Fibroblast of skin of right biceps (primary cell): Measurements from ENCODE around the gene SH3RF1.

Source experiments
- DNase-seq: peaks from one replicate; pipeline ENCODE4 v3.0.0-alpha.2; 2013

SH3RF1 gene

DNA sequence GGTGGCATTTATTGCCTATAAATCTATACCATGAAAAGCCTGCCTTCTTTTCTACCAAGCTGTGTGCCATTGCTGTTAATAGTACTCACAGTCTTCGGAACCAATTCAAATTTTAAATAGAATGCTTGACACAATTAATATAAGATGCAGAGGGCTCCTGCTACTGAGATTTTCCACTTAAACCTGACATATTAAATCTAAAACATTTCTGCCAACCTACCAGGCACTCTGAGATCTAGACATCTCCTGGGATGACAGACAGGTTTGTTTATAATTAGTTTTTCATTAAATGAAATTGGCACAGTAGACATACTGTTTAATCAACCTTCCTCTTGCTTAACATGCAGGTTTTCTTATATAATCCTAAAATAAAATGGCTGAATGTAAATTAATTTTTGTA is 143.4 kb downstream of the SH3RF1 start:
- DNase-seq = no peak

DNA sequence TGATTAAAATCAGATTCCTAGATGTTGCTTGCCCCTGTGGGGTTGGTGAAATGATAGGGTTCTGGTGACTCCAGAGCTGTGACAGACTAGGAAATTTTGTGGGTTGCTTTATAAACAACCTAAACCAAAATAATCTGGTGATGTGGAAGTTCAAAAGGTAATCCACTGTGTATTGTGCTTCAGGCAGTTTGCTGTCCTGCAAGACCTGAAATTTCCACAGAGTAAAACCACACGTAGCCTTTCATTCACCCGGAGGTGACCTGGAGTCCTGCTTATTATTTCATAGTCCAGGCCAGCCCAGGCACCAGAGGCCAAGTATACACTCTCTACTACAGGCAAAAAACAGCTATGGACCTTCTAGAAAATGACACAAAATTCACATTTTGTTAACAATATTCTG is 146.1 kb downstream of the SH3RF1 start:
- no peak for DNase-seq

DNA sequence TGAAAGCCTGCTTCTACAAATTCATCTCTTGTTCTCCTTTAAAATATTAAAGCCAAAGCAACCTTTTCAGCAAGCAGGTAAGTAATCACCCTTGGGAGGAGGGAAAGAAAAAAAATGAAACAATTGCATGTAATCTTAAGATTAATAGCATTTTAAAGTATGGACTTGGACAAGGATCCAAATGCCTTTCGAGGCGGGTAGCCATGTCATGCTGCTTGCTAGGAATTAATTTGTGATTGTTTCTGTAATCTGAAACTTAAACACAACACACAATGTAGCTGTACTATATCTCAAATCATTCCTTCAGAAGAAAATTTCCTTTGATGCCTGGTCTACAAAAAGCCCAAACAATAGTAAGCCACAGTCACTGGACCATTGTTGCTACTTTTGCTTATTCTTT is 148.3 kb downstream of the SH3RF1 start:
- no peak for DNase-seq

DNA sequence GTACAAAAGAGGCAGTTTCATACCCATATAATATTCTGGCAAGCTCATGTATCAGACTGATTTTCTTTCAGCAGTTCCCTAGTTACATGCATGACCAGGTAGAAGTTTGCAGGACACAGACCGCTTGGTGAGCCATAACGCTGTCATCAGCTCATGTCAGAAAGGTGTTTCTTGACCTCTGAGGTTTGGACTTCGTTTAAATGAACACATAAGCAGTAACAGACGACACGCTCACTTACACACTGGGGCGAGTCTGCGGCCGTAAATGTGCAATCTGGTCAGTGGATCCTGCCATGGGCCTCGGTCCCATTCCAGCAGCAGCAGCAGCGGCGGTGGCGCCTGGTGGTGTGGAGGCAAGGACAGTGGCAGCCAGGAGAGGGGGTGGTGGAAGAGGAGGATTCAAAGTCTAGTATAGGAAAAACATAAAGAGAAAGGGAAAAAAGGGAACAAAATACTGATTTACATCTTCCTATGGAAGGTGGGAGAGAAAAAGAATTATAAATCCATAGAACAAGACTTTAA is 148.8 kb downstream of the SH3RF1 start:
- DNase-seq = no peak

DNA sequence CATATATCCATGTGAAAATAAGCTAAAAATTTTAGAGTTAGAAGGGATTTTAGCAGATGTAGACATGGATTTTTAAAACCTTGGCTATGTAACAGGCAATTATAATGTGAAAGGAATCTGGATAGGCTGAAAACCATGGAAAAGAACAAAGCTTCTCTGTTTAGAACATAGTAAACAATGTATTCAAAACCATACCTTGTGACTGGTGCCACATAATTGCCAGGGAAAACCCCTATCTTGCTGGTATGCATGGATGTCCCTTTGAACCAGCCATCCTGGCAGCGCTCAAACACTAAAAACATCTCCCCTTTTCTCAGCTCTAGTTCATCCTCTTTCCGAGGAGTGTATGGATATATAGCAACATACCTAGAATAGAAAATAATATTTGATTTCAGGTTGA is 150.1 kb downstream of the SH3RF1 start:
- DNase-seq = no peak

DNA sequence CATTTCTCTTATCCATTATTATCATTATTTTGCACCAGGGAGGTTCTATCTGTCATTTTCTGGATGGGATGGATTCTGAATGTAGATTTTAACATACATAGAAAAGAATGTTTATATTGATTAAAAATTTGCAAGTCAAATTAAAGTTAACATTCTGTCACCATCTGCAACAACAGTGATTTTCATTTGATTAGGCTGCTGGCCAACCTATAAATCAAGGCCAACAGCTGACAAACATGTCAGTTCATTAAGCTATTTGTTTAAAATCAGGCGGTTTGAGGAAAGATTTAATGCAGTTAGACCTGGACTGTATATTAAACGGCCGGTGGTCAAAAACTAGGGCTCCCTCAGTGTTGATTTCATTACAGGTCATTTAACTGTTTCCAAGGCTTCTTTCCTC is 151.2 kb downstream of the SH3RF1 start:
- DNase-seq = no peak

DNA sequence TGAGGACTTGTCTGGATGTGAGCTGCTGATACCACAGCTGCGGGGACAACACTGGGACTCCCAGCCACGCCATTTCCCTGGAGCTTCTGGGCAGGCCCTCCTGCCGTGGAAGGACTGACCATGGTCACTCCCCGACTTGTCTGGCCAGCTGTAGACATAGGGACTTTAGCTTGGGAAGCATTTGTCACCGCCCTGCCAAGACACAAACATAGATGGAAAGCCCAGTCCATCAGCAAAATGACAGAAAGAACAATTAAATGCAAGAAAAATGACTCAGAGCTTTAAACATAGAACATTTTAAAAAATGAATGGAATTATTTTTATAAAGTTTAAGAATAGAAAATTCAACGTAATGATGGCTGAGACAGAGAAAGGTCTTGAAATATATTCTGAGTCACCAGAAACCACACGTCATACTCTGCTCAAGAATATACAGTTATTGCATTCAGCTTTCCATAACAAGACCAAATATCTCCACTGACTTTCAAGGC is 153.1 kb downstream of the SH3RF1 start:
- DNase-seq = peak; percentile 94

DNA sequence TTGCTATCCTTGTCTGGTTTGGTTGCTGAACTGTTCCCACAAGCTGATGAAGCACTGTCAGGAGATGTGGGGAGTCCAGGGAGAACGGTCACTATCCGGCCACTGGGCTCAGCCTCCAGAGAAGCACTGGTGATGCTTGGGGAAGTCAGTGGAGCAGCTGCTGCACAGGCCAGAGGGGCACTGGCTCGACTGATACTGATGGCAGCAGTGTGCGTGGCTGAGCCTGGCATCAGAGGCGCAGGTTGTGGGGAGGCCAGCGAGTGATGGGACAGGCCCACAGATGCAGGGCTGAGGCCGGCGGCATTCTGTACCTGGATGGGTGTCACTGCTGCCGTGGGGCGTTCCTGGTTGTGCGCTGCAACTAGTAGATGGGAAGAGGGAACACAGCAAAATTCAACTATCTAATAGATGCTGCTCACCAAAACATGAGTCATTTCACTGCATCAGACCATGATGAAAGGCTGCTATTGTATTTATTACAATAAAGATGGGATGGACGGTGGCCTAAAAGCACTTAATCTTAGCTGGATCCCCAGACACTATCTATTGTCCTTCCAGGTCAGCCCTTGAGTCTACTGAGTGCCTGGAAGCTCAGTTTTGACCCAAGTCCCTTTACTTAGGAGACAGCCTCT is 154.4 kb downstream of the SH3RF1 start:
- DNase-seq = peak; percentile 51

DNA sequence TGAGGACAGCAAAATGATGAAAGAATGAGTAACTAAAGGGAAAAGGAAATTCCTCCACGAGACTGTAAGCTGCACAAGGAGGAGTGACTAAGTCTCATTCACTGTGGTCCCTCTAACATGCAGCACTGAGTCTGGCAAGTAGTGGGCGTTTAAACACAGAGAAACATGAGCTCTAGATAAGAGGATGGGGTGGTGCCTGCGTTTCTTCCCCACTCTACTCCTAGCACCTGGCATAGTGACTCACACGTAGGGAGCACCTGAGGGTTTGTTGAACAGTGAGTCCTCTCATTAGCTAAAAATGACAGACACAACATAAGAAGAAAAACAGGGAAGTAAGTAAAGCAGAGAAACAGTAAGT is 154.9 kb downstream of the SH3RF1 start:
- DNase-seq = peak; percentile 98

DNA sequence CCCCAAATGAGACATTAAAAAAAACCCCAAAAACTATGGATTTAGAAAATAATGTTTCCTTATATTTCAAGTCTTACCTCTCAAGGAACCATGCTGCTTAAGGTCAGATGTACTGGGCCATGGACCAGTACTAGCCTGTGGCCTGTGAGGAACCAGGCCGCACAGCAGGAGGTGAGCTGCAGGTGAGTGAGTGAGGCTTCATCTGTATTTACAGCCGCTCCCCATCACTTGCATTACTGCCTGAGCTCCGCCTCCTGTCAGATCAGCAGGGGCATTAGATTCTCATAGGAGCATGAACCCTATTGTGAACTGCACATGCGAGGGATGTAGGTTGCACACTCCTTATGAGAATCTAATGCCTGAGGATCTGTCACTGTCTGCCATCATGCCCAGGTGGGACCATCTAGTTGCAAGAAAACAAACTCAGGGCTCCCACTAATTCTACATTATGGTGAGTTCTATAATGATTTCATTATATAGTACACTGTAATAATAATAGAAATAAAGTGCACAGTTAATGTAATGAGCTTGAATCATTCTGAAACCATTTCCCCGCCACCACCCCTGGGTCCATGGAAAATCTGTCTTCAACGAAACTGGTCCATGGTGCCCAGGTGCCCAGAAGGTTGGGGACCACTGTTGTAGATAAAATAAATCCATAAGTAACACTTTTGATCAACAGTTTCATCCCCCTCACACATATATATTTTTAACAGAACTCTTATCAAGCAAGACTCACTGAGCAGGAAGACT is 155.4 kb downstream of the SH3RF1 start:
- DNase-seq = no peak

DNA sequence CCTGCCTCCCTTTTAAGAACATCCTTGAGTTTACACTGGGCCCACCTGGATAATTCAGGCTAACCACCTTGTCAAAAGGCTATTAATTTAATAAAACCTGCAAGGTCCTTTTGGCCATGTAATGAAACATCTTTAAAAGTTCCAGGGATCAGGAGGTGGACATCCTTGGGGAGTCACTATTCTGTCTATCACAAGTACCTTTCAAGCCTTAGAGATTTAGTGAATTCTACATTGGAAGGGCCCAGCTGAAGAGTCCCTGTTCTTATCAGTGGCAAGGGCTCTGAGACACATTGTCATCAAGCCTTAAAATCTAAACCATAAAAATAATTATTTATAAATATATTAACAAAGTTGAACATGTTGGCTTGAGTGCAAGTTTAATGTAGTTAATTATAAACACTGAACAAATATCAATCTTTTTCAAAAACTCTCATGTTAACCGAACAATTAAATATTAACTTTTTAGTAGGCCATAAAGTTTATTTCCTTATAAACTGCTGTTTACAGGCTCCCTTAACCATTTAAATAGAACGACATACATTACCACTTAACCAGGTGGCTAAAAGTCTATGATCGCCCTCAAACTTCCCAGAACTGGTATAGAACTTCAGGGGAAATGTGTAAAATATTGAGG is 156.3 kb downstream of the SH3RF1 start:
- no peak for DNase-seq

DNA sequence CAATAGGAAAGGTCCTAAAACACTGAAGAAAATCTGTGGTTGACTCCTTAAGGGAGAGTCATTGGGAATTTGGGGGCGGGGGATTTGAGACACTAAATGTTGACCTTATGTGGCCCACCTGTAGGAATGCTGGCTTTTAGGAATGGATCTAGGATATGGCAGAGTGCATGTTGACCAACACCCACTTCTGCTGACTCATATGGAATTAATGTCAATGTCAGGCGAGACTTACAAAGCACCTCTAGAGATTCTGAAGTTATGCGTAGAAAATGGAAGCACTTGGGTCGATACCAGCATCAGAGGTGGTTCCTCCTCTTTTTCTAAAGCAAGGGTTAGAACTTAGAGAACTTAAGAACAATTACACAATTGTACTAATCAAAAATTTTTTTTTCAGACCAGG is 160.1 kb downstream of the SH3RF1 start:
- no peak for DNase-seq

DNA sequence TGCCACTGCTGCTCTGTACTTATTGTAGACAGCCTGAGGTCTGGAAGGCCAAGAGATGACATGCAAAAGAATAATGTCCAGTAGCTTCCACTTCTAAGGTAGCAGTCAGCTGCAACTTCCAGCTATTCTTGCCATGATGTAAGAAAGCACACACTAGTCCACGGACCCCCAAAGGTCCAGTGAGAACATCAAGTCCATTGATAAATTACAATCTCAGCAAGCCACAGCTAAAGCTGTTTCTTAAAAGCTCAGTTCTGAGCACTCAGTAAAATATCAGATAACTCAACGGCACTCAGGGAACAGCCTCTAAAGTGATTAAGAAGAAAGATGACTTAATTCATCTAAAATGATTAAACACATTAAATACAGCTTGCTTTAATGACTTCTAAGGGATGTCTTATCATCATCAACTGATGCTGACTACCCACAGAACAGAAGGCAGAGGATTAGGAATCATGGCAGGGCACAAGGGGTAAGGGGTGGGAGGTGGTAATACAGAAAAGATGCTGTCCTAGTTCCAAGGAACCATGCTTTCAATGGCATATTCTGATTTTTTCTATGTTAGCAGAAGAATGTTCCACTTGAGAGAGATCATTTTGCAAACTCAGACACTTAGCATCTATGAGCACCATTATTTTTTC is 161.6 kb downstream of the SH3RF1 start:
- no peak for DNase-seq

DNA sequence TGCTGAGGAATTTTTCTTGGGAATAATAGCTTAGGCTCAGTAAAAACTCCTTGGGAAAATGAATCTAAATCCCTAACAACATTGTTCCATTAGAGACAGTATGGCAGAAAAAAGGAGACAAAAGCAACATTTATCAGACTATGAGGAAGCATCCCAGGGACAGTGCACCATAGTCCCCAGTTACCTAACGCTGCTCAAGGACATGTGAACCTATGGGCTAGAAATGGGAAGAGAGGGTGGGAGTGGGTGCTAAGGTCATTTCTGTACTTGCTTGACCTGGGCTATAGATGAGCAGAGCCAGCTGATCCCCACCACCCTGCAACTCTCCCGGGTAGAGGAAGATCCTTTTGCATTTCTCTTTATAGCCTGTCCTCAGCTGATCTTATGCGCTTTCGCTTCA is 162.5 kb downstream of the SH3RF1 start:
- no peak for DNase-seq

DNA sequence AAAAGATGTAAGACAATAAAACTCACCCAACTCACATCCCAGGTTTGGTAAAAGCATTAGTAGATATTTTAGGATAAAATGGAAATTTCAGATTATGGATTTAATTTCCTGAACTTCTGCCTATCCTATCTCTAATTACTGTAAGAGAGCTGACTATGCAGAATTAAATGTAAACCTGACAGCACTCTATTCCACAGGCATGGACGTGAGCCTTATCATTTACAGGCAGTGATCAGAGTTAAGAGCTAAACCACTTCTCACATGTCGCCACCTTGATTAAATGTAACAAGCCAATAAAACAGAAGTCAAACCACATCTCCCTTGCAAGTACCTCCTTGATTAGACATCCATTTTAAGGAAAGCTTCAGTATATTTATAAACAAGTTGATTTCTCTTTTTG is 163.2 kb downstream of the SH3RF1 start:
- no peak for DNase-seq

DNA sequence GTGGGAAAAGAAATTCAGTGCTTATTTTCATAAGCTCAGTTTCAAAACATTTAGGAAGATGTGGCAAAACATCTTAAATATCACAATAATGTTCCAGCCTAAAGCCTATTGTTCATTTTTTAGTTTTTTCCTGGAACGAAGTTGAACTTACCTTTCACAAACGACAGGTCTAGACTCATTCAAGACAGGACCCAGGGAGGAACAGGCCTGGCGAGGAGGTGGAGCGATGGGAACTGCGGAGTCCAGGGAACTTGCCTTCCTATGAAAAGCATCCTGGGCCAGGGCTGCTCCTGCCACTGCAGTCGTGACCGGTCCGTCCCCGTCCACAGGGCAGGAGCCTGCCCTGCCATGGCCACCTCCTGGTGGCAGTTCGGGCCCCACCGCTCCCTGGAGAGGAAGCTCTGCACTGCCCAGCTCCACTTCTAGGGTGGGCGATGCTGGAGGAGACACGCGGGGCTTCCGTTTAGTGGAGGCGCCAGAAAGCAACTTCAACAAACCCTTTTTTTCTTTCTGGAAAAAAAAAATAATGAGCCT is 164.0 kb downstream of the SH3RF1 start:
- no peak for DNase-seq

DNA sequence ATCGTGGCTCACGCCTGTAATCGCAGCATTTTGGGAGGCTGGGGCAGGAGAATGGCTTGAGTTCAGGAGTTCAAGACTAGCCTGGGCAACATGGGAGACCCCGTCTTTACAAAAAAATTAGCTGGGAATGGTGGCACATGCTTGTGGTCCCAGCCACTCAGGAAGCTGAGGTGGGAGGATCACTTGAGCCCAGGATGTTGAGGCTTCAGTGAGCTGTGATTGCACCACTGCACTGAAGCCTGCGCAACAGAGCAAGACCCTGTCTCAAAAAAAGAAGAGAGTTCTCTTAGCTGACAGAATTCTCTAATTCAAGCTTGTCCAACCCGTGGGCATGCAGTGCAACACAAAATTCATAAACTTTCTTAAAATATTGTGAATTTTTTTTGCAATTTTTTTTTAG is 165.1 kb downstream of the SH3RF1 start:
- no peak for DNase-seq

DNA sequence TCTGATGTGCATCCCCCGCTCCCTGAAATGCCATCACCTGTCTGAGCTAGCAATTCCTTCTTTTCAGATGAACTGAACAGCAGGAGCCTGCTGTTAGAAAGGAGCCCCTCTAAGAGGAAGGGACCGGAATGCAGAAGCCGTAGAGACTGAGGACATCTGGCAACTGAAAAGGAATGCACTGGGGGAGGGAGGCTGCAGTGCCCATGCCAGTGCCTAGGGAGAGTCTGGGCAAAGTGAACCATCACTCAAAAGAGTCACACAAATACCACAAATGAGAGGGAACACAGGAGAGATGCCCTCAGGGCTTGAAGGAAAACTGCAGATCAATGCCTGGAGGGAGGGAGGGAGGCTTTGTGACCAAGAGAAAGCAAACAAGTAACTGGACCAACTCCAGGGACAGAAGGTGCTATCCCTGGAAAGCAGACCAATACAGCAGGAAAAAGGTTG is 166.8 kb downstream of the SH3RF1 start:
- no peak for DNase-seq

DNA sequence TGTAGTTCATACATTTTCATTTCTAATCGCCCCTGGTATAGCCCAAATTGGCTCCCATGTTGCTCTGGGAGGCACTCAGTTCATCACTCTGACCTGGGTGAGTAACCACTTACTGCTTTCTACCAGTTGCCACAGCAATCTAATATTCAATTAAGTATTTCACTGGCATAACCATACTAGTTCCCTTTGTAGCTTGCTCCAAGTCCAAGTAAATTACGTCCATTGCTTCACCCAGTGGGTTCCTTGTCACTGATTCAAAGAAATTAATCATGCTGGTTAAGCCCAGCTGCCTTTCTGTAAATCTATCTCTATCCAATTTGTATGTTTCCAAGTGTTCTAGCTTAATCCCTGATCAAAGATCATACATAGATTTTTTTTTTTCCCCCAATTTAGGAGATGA is 168.7 kb downstream of the SH3RF1 start:
- DNase-seq = no peak

DNA sequence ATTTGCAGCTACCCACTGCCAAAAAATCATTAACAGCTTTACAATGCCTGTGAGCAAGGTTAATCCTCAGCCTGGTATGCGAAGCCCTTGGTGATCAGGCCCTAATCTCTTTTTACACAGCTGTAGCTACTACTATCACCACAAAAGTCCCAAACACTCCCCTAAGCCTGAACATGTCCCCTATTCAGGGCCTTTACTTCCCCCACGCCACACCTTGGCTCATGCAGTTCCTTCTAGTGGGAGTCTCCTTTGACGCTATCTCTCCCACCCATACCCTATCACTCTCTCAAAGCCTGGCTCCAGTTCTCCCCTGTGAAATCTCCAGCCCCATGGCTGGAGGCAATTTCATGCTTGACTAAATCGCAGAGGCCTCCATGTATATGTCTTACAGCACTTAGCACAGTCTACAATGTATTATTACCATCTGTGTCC is 170.1 kb downstream of the SH3RF1 start:
- DNase-seq = no peak

DNA sequence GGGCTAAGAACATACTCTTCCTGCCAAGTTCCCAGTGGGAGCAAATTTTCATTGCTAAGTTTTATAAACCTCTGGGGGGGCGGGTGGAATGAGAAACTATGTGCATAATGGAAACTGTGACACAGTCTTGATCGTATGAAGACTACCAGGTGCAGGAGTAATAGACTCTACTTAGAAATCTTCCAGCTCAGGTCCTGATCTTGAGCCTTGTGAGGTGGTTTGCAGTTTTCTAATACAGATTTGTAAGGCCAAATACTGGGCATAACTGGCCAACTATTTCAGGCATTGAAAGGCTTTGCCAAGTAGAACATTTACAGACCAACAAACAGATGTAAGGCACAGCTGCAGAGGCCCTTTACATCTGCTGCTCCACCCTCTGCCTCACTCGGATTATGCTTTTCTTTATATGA is 171.0 kb downstream of the SH3RF1 start:
- peak; percentile 62 for DNase-seq

DNA sequence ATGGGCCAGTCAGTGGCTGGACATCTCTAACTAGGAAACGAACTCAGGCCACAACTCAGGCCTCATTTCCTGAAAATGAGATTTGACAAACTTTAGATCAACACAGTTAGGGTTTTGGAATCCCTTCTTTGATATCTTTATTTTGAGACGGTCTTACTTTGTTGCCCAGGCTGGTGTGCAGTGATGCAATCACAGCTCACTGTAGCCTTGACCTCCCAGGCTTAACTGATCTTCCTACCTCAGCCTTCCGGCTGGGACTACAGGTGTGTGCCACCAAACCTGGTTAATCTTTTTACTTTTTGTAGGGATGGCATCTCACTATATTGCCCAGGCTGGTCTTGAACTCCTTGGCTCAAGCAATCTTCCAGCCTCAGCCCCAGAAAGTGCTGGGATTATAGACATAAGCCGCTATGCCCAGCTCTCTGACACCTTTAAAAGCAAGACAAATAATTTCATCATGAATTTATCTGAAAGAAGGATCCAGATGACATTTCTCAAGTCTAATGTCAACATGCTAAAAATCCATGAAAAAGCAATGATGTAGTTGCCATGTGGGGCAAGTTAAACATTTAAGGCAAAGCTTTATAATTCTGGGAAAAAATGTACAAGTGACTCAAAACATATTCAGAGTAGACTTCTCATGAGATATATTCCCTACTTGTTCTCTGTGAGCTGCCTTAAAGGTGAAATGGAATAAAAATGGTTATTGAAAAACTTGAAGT is 171.6 kb downstream of the SH3RF1 start:
- DNase-seq = no peak
